ENCODE data around the gene FNBP1L.

FNBP1L gene

GRCh38 chr1:93447481-93448291 is at the start of gene FNBP1L:
Gene FNBP1L, plus strand, starts transcription at chr1:93448118. Its CDS starts 164 bp downstream, at chr1:93448282.
- DNase-seq: peak; percentile 52

GRCh38 chr1:93399781-93400180 is 48.1 kb upstream of the FNBP1L start:
- DNase-seq: no peak

- no peak for DNase-seq
Measured at GRCh38 chr1:93408203-93408602, 39.7 kb upstream of the FNBP1L start.

- no peak for DNase-seq
Measured at GRCh38 chr1:93411000-93411399, 36.9 kb upstream of the FNBP1L start.

GRCh38 chr1:93414749-93415148 is 33.2 kb upstream of the FNBP1L start:
- DNase-seq: no peak

GRCh38 chr1:93415296-93415695 is 32.6 kb upstream of the FNBP1L start:
- no peak for DNase-seq

GRCh38 chr1:93416183-93416582 is 31.7 kb upstream of the FNBP1L start:
- no peak for DNase-seq

- no peak for DNase-seq
Measured at GRCh38 chr1:93419344-93419743, 28.6 kb upstream of the FNBP1L start.

GRCh38 chr1:93420400-93420799 is 27.5 kb upstream of the FNBP1L start:
- DNase-seq: no peak

- DNase-seq: no peak
Measured at GRCh38 chr1:93426181-93426580, 21.7 kb upstream of the FNBP1L start.

- DNase-seq: no peak
Measured at GRCh38 chr1:93427656-93428055, 20.3 kb upstream of the FNBP1L start.

GRCh38 chr1:93433407-93433961 is 14.4 kb upstream of the FNBP1L start:
- DNase-seq: no peak

GRCh38 chr1:93434088-93434487 is 13.8 kb upstream of the FNBP1L start:
- DNase-seq: no peak

GRCh38 chr1:93434987-93435386 is 12.9 kb upstream of the FNBP1L start:
- DNase-seq: no peak

GRCh38 chr1:93435443-93435842 is 12.5 kb upstream of the FNBP1L start:
- no peak for DNase-seq

GRCh38 chr1:93436496-93436895 is 11.4 kb upstream of the FNBP1L start:
- no peak for DNase-seq

GRCh38 chr1:93437976-93438605 is 9.8 kb upstream of the FNBP1L start:
- peak; percentile 53 for DNase-seq

GRCh38 chr1:93438716-93439115 is 9.2 kb upstream of the FNBP1L start:
- DNase-seq: no peak

- no peak for DNase-seq
Measured at GRCh38 chr1:93440272-93440671, 7.6 kb upstream of the FNBP1L start.

GRCh38 chr1:93440706-93441105 is 7.2 kb upstream of the FNBP1L start:
- DNase-seq: no peak

- DNase-seq: no peak
Measured at GRCh38 chr1:93441589-93441988, 6.3 kb upstream of the FNBP1L start.

- DNase-seq: no peak
Measured at GRCh38 chr1:93442008-93442666, 5.8 kb upstream of the FNBP1L start.

- DNase-seq: no peak
Measured at GRCh38 chr1:93442741-93443140, 5.2 kb upstream of the FNBP1L start.

GRCh38 chr1:93443454-93443853 is 4.5 kb upstream of the FNBP1L start:
- no peak for DNase-seq

All from CD4-positive, alpha-beta T cell treated with Interleukin-10 for 1 hour (primary cell).